Renal cortical epithelial cell (primary cell): ENCODE measurements around the gene LLCFC1. TPM values are rescaled to one million over a fixed set of nuclear protein-coding genes. Genes with fewer than 3 reads are reported as not detected.

ENCODE experiments used
- total RNA-seq: library from RNA; depleted of rRNA; stranded (reverse); fragments of >200 nt; gene quantifications from 2 replicates; pipeline ENCODE4 v1.2.3, GENCODE V29; 2014

Gene LLCFC1
- total RNA-seq, 1 donor from 2014 or later = not detected

Other genes with a start within 250 kb of the LLCFC1 start
- gene PRSS1, start 190.0 kb upstream of the LLCFC1 start, total RNA-seq = not detected in 2 replicates
- gene PRSS2, start 168.5 kb upstream of the LLCFC1 start, total RNA-seq = not detected in 2 replicates
- 0.35 and 2.0 TPM in 2 replicates for gene EPHB6, start 84.4 kb upstream of the LLCFC1 start, total RNA-seq
- 0.05 TPM in 1 of 2 replicates, not detected in the other for gene TRPV6, start 53.7 kb upstream of the LLCFC1 start, total RNA-seq
- gene TRPV5, start 5.7 kb upstream of the LLCFC1 start, total RNA-seq = not detected in 2 replicates
- gene KEL, start 22.9 kb downstream of the LLCFC1 start, total RNA-seq = 0.20 TPM in 1 of 2 replicates, not detected in the other
- not detected in 2 replicates for gene OR9A2, start 87.6 kb downstream of the LLCFC1 start, total RNA-seq
- not detected in 2 replicates for gene OR6V1, start 112.9 kb downstream of the LLCFC1 start, total RNA-seq
- gene PIP, start 192.6 kb downstream of the LLCFC1 start, total RNA-seq = not detected in 2 replicates
- not detected in 2 replicates for gene TAS2R39, start 243.9 kb downstream of the LLCFC1 start, total RNA-seq